HTR-8/SVneo (cell line): Measurements from ENCODE around the gene ACTR3.
"Not testable (repeated sequence)": the region's sequence is repeated elsewhere in the genome, so short reads cannot be mapped to it uniquely, and the experiment has no call there.

Source experiments
- DNase-seq: peaks from one replicate; pipeline ENCODE4 v3.0.0; 2011; ENCODE audit warnings: low spot score, mixed read lengths; ENCODE audit not compliant: insufficient read length
- FAIRE-seq: peaks from 2 replicates; lab custom pipeline; 2011; peaks lifted over from hg19 to GRCh38; lab: Jason Lieb, UNC

ACTR3 gene

DNA sequence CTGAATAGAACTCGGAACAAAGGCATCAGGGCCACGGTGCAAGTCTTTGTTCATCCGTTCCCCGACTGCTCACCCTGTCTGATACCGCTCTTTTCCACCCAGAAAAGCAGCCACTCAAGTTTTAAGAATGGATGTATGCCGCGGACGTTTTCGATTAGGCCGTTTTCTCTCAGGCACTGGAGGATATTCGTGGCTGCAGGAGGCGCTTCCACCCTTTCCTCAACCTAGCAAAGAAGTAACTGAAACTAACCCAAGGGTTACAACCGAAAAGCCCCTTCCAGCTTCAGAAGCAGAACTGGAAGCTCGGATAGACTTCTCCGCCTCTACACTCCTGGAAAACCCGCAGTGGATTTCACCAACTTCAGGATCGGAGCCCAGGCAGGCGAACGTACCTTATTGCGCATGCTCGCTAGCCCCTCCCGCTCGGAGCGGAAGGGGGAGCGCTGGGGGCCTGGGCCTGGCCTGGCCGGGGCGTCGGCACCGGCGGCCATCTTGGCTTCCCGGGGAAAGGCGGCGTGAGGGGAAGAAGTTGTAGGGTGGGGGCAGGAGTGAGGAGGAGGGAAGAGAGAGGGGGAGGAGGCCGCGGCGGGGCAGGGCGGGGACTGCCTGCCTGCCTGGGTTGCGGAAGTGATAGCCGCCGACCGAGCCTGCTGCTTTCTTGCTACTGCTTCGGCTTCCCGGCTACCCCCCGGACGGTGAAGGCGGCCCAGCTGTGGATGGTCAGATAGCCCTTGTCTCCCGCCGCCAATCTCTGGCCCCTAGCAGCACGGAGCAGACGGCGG lies at the start of gene ACTR3:
TSS of gene ACTR3 (plus strand) at position 619 of the 782 bp plus-strand sequence. CDS start 191 bp downstream, outside the sequence.
- FAIRE-seq, result peak; percentile 83

DNA sequence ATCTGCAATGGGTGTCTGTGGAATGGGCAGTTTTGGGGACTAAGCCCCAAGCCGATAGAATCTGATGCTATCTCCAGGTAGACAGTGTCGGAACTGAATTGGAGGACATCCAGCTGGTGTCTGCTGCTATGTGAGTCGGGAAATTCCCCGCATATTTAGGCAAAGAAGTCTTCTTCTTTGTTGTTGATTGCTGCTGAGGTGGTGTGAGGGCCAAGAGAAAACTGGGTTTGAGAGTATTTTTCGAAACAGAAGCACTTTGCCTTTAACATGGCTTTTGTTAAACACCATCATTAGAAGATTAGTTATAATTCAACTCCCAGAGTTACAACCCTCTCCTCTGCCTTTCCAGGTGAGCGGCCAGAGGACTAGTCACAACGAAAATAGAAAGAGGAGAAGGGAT lies 49.4 kb upstream of the ACTR3 start:
- FAIRE-seq (no peak), DNase-seq (no peak)

More for the DNA sequence above, at the start of gene ACTR3:
- peak; percentile 85 for DNase-seq

DNA sequence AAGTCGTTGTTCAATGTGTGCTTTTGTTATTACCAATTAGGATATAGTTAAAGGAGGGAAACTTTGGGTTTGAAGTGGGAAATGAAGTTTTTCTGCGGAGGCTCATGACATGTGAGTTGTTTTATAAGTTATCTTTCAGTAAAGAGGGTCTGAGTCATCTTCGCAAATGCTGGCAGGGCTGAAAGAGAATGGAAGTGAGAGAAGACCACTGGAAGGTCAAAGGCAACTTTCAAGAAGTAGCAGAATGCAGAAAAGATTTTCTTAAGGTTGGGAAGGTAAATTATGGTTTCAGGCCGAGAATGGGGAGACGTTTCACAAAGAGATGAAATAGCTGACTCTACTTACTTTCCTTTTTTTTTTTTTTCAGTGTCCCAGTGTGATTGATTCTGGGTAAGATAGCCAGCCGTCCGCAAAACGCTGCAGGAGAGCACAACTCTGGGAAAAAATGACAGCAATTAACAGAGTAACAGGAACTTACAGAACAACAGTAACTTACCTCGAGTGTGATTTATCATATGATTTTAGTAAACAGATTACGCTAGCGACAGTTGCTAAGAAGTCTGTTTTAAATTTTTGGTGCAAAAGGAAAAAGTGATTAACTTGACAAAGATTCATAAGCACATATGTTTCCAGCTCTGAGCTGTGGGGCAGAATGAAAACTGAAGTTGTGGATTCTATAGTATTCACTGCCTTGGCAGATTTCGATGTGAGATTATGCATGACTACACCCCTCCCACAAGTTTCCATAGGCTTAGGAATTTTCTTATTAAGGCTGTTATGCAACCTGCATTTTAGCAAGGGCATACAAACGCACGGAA lies 46.8 kb upstream of the ACTR3 start:
- peak; percentile 29 for DNase-seq
- no peak for FAIRE-seq

DNA sequence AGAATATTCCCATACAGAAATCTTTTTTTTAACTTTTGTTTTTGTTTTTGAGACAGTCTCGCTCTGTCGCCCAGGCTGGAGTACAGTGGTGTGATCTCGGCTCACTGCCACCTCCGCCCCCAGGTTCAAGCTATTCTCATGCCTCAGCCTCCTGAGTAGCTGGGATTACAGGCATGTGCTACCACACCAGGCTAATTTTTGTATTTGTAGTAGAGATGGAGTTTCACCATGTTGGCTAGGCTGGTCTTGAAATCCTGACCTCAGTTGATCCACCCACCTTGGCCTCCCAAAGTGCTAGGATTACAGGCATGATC lies 46.2 kb upstream of the ACTR3 start:
- not testable (repeated sequence) for DNase-seq, FAIRE-seq

DNA sequence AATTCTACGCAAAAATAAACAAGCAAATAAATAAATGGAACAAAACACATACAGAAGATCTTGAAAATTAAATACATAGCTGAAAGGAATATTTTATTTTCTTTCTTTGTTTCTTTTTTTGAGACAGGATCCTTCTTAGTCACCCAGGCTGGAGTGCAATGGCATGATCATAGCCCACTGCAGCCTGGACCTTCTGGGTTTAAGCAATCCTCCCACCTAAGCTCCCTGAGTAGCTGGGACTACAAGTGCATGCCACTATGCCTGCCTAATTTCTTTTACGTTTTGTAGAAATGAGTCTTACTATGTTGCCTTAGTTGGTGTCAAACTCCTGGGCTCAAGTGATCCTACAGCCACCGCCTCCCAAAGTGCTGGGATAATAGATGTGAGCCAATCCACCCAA lies 44.6 kb upstream of the ACTR3 start:
- FAIRE-seq (no peak), DNase-seq (no peak)

DNA sequence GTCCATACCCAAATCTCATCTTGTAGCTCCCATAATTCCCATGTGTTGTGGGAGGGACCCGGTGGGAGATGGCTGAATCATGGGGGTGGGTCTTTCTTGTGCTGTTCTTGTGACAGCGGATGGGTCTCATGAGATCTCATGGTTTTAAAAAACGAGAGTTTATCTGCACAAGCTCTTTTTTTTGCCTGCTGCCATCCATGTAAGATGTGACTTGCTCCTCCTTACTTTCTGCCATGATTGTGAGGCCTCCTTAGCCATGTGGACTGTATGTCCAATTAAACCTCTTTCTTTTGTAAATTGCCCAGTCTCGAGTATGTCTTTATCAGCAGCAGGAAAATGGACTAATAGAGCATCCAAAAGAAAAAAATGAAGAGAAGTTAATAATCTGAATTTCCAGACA lies 44.1 kb upstream of the ACTR3 start:
- not testable (repeated sequence) for DNase-seq, FAIRE-seq

DNA sequence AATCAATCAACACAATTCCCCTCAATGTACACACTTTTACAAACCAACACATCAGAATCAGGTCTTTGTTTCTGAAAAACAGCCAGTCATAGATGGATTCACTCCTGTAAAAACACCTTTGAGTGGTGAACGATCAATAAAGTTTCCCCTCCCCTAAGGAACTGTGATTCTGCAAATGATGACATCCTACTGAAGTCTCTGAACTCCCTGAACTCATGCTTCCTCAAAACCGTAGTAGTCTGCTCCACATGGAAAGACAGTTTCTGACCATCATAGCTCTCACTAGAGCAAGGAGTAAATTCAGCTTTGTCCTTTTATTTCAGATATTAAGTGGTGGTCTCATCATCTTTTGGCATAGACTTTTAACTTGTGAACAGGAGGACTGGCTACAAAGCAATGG lies 43.5 kb upstream of the ACTR3 start:
- FAIRE-seq, result no peak

DNA sequence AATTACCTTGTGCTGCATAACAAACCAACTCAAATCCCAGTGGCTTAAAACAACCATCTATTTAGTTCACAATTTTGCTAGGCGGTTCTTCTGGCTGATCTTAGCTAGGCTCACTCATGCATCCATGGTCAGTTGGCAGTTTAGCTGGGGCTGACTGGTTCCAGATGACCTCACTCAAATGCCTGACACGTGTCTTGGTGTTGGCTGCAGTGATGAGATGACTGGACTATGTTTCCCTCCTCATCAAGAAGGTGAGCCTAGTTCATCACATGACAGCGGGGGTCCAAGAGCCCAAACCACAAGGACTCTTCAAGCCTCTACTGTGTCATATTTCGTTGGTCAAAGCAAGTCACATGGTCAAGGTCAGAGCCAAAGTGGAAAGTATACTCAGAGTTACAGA lies 42.7 kb upstream of the ACTR3 start:
- DNase-seq (no peak), FAIRE-seq (no peak)

More for the DNA sequence above, 43.5 kb upstream of the ACTR3 start:
- no peak for DNase-seq

DNA sequence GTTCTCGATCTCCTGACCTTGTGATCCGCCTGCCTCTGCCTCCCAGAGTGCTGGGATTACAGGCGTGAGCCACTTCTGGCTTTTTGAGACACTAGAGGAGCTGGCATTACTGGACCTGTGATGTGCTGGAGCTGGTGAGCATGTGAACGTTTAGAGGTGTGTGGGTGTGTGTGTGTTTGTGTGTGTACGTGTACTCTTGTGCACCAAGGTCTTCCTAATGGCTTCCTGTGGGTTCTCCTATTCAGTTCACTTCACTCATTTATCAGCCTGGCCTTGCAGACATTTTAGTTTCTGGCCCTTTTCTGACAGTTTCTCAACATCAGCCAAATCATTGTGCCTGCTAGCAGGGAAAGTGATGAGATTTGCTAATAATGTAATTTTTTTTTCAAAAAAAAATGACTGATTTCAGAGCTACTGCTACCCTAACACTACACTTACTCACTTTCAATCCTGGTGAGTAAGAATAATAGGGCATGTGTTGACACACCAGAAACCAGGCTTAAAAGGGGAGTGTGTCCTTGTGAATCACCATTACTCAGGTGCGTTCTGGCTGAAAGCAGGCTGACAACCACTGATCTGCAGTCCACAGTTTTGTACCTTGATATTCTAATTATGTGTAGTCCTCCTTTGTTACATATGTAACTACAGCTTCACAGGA lies 41.0 kb upstream of the ACTR3 start:
- DNase-seq (no peak), FAIRE-seq (no peak)

DNA sequence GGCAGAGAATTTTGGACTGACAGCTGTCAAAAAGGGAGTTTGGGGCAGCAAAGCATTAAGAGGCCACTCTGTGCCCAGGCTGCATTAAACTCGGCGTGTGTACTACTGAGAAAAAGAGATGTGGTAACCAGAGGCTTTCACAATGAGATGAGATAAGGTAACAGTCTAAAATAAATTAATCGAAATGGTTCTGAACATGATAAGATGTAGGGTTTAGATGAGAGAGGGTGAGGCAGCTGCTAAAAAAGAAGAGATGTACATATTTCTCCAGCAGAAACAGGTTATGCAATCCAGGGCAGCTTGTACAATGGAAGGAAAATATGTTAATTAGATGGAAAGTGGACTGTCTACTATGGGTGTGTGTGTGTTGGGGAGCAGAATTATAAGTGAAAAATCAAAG lies 39.2 kb upstream of the ACTR3 start:
- DNase-seq, result no peak
- FAIRE-seq, result no peak

DNA sequence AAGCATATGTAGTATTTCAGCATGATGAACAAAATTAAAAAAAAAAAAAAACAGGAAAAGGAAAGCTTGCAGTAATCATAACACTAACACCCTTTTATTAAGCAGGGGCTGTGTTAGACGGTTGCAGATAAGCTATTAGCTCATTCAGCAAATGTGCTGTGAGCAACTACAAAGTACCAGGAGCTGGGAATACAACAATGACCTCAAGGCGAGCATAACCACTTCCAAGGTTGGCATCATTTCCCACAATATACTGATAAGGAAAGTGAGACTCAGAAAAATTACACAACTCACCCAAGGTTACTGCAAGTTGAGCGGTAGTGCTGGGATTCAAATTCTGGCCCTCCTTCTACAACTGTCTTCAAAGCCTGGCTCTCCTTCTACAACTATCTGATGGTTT lies 38.2 kb upstream of the ACTR3 start:
- no peak for FAIRE-seq
- no peak for DNase-seq

DNA sequence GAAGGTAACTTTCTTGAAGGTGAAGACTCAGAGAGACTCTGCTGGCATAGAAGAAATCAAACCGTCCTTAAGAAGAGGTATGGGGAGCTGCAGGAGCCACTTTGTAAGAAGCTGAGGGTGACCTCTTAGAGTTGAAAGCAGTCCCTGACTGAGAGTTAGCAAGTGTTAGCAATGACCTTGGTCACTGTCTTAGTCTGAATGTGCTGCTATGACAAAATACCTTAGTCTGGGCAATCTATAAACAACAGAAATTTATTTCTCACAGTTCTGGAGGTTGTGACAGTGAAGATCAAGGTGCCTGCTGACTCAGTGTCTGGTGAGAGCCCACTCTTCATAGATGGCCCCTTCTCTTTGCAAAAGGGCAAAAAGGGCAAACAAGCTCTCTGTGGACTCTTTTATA lies 35.7 kb upstream of the ACTR3 start:
- no peak for FAIRE-seq
- no peak for DNase-seq

DNA sequence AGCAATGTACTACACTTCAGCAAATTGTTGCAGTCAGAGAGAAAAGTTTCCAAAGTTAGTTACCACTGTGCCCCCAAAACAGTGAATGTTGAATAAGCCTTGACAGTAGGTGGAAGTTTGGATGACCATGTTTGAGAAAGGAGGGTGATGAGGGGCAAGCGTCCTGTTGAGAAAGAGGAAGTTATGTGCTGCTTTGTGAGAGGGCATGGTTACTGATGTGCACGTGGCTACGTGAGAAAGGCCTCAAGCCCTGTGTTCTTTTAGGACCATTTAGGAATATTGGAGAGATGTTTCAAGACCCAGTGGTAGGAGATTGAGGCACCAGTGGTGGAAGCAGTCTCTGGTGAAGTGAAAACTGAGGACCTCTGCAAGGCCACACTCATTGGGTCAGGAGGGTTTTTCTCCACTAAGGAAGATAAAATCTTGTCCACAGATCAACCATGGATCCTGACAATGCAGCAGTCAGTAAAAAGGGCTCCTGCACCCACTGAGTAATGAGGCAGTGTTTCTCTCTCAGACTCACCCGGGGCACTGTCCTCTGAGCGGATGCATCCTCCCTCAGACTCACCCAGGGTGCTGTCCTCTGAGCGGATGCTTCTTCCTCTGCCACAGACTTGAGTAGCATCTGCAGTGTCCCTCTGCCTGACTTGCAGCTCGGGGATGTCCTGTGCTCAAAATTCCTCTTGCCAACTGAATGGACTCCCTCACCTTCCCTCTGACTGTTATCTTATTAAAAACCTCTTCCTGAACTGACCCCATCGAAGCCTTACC lies 34.7 kb upstream of the ACTR3 start:
- DNase-seq, result no peak
- no peak for FAIRE-seq

DNA sequence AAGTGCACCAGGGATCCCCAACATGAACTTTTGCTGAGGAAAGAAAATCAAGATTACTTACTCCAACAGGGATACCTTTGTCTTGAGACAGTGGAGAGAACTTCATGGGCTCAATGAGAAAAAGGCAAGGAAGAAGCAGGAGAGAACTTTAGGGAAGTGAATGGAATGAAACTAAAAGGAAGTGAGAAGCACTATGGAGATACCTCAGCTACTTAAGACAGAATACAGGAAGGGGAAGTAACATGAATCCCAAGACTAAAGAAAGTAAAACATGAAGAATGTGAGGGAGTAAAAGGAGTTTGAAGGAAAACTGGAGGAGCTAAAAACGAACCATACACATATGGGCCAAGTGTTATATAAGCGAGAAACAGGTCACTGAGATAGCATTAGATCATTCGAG lies 32.4 kb upstream of the ACTR3 start:
- DNase-seq, result no peak
- no peak for FAIRE-seq

DNA sequence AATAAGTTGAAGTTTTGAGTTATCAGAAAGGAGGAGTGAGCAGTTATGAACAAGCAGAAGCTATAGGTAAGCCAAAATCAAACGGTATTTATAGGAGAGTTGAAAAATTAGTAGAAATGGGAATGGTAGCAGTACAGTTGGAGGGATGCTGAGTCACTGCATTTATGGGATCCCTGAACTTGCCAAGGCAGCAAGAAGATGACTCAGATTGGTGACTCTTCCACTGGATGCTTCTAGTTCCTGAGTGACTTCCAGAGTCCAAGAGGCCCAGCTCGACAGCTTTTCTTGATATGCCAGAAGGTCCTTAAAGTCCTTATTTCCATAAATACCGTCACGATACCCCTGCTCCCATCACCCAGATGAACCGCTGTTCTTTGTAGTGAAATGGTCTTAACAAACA lies 31.1 kb upstream of the ACTR3 start:
- FAIRE-seq (no peak), DNase-seq (peak; percentile 69)

DNA sequence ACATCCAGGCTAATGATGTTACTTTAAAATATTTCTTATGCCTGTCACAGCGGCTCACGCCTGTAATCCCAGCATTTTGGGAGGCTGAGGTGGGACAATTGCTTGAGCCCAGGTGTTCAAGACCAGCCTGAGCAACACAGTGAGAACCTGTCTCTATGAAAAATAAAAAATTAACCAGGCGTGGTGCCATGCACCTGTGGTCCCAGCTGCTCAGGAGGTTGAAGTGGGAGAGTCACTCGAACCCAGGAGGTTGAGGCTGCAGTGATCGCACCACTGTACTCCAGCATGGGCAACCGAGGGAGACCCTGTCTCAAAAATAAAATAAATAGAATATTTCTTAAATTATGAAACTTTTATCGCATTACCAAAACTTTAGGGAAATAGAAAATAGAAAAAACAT lies 28.1 kb upstream of the ACTR3 start:
- DNase-seq (no peak), FAIRE-seq (no peak)

DNA sequence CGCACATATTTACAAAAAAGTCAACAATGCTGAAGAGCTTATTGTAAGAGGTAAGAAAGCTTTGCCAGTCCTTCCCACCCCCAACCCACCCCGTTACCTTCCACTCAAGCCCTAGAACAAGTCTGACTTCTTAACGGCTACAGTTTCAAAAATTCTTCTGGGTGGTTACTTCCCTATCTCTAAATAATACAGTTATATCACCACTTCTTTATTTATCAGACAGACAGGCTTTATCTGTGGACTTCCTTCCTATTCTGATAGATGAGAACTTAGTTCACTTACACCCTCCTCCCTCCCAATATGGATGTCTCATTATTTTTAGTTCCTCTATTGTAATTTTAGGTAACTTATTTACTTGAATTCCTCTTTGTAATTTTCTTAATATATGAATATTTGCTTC lies 26.7 kb upstream of the ACTR3 start:
- FAIRE-seq, result no peak

DNA sequence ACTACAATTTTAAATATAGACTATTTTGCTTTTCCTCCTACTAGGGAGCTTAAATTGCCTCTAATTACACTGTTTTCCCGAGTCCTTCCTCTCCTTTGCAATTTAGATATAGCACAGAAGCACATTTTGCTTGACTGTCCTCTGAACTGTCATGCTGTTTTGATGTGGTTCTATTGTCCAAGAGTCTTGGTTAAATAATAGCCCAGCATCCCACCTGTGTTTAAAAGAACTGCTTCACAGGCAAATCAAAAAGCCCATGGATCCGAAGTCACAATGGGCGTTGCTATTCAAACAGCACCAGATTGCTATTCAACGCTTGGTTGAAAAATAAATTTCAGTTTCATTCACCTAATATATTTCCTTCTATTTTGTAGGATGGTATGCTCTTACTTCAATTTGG lies 22.3 kb upstream of the ACTR3 start:
- no peak for FAIRE-seq
- DNase-seq, result no peak

More for the DNA sequence above, 26.7 kb upstream of the ACTR3 start:
- DNase-seq, result no peak

DNA sequence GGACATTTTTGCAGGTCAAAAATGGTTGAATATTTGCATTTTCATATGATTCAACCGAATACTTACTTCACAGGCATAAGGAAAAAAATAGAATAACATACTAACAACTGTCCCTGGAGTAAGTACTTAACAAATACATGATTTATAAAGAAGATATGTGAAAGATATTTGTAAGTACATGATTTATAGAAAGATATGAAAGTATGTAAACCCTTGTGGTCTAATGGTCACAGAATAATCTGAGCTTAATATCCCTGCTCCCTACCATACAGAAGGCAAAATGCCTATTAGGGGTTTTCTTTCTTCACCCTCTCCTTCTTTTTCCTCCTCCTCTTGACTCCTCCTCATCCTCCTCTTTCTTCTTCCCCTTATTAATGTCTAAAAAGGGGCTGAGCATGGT lies 20.6 kb upstream of the ACTR3 start:
- FAIRE-seq, result no peak
- no peak for DNase-seq

DNA sequence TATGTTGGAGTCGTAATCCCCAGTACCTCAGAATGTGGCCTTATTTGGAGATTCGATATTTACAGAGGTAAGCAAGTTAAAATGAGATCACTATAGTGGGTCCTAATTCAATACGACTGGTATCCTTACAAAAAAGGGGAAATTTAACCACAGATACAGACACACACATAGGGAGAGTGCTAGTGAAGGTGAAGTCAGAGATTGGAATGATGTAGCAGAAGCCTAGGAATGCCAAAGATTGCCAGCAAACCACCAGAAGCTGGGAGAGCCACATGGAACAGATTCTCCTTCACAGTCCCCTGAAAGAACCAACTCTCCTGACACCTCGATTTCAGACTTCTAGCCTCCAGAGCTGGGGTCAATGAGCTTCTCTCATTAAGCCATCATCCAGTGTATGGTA lies 17.7 kb upstream of the ACTR3 start:
- DNase-seq, result no peak
- FAIRE-seq, result no peak
